NB4 (cell line): ENCODE data around the gene USP12.
"Not testable (repeated sequence)": the region's sequence is repeated elsewhere in the genome, so short reads cannot be mapped to it uniquely, and the experiment has no call there.

Experiments used
- DNase-seq: peaks from one replicate; pipeline ENCODE4 v3.0.0; 2010; ENCODE audit warnings: low read depth
- H3K4me3 ChIP-seq: one replicate; pipeline ENCODE4 v1.5.1; 2011; ENCODE audit warnings: mild to moderate bottlenecking, low read depth, low read length, moderate library complexity
- MYC ChIP-seq: IDR thresholded peaks from 2 replicates; pipeline ENCODE4 v1.6.1; 2011; ENCODE audit warnings: low read depth, low read length
- POLR2A ChIP-seq: IDR thresholded peaks from 2 replicates; pipeline ENCODE4 v1.6.1; 2011; ENCODE audit warnings: mild to moderate bottlenecking; ENCODE audit not compliant: insufficient read length; ENCODE audit errors: extremely low read depth
- TF ChIP-seq, protein P1 (sequence below): IDR thresholded peaks from 2 replicates; pipeline ENCODE4 v1.6.1; 2011; ENCODE audit warnings: low read depth, low read length
- TF ChIP-seq, protein P2 (sequence below): IDR thresholded peaks from one replicate; pipeline ENCODE4 v1.5.1; 2012; ENCODE audit warnings: low read depth, low read length

The USP12 gene

DNA sequence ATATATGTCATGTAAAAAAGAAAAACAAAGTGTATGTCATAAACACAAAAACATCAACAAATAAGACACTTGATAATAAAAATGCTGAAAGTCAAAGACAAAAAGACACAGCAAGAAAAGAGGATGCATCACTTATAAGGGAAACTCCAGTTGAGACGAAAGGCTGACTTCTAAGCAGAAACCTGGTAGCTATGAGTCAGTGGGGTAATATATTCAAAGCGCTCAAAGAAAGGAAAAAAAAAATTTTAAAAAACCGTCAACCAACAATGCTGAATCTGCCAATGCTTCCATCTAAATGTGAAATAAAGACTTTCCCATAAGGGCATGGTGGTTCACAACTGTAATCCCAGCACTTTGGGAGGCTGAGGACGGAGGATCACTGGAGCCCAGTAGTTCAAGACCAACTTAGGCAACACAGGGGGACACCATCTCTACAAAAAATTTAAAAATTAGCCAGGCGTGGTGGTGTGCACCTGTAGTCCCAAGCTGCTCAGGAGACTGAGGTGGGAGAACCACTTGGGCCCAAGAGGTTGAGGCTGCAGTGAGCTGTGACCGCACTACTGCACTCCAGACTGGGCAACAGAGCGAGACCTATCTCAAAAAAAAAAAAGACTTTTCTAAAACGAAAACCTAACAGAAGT lies 24.0 kb downstream of the USP12 start:
- H3K4me3 ChIP-seq = no peak overlapping the region
- DNase-seq = no peak
- no peak for TF ChIP-seq MYC
- TF ChIP-seq, protein P1, sequence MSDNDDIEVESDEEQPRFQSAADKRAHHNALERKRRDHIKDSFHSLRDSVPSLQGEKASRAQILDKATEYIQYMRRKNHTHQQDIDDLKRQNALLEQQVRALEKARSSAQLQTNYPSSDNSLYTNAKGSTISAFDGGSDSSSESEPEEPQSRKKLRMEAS = no peak
- TF ChIP-seq POLR2A = no peak
- TF ChIP-seq, protein P2, sequence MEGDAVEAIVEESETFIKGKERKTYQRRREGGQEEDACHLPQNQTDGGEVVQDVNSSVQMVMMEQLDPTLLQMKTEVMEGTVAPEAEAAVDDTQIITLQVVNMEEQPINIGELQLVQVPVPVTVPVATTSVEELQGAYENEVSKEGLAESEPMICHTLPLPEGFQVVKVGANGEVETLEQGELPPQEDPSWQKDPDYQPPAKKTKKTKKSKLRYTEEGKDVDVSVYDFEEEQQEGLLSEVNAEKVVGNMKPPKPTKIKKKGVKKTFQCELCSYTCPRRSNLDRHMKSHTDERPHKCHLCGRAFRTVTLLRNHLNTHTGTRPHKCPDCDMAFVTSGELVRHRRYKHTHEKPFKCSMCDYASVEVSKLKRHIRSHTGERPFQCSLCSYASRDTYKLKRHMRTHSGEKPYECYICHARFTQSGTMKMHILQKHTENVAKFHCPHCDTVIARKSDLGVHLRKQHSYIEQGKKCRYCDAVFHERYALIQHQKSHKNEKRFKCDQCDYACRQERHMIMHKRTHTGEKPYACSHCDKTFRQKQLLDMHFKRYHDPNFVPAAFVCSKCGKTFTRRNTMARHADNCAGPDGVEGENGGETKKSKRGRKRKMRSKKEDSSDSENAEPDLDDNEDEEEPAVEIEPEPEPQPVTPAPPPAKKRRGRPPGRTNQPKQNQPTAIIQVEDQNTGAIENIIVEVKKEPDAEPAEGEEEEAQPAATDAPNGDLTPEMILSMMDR = no peak

DNA sequence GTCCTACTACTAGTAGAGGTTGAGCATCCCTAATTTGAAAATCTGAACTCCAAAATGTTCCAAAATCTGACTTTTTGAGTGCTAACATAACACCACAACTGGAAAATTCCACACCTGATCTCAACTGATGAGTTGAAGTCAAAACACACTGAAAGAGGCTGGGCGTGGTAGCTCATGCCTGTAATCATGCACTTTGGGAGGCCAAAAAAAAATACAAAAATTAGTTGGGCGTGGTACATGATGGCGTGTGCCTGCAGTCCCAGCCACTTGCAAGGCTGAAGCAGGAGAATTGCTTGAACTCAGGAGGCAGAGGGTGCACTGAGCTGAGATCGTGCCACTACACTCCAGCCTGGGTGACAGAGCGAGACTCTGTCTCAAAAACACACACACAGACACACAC lies 29.9 kb downstream of the USP12 start:
- DNase-seq = no peak
- no peak for TF ChIP-seq POLR2A
- TF ChIP-seq, protein P2 = no peak
- TF ChIP-seq, protein P1 = no peak
- TF ChIP-seq MYC = no peak
- no peak overlapping the region for H3K4me3 ChIP-seq

DNA sequence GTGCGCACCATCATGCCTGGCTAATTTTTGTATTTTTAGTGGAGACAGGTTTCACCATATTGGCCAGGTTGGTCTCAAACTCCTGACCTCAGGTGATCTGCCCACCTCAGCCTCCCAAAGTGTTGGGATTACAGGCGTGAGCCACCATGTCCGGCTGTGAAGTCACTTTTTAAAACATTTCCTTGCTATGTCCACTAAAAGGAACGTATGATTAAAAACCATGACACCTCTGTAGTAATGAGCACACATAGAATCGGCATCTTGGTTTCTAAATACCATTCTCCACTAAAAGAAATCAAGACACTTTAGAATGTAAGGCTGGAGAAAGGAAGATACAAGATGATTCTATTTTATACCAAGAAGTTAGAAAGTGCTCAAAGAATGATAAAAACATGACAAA lies 30.5 kb downstream of the USP12 start:
- not testable (repeated sequence) for H3K4me3 ChIP-seq, DNase-seq

DNA sequence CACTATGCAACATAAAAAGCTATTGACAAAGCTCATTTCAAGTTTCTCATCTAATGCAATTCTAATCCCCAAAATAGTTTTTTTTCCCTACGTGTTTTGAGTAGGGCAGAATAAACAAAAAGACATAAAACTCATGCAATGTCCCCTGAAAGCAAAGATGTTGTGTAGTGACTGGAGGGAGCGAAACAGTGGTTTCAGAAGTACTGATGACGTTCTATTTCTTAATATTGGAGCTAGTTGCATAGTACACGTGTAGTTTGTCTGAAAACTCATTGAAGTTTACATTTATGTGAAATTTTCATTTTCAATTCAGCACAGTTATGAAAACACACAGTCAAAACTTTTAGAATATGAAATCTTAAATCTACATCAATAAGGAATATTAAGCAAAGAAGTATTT lies 31.6 kb downstream of the USP12 start:
- DNase-seq = no peak
- no peak overlapping the region for H3K4me3 ChIP-seq
- TF ChIP-seq MYC = no peak
- TF ChIP-seq, protein P2 = no peak
- no peak for TF ChIP-seq POLR2A
- TF ChIP-seq, protein P1 = no peak

DNA sequence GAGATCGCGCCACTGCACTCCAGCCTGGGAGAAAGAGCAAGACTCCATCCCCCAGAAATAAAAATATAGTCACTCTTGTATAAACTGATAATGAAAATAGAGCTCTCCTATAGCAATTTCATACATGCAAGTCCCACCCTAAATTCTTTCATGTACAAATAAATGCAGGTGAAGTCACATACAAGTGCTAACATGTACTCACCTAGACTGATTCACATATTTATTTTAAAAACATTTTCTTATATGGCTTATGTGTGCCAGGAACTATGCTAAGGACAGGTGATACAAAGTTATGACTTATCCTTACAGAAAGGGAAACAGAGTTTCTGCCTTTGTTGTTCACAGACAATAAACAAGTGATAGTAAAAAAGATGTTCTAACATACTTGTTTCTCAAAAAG lies 32.0 kb downstream of the USP12 start:
- DNase-seq = no peak
- TF ChIP-seq, protein P1 = no peak
- TF ChIP-seq, protein P2 = no peak
- TF ChIP-seq POLR2A (no peak), MYC (no peak)
- no peak overlapping the region for H3K4me3 ChIP-seq

DNA sequence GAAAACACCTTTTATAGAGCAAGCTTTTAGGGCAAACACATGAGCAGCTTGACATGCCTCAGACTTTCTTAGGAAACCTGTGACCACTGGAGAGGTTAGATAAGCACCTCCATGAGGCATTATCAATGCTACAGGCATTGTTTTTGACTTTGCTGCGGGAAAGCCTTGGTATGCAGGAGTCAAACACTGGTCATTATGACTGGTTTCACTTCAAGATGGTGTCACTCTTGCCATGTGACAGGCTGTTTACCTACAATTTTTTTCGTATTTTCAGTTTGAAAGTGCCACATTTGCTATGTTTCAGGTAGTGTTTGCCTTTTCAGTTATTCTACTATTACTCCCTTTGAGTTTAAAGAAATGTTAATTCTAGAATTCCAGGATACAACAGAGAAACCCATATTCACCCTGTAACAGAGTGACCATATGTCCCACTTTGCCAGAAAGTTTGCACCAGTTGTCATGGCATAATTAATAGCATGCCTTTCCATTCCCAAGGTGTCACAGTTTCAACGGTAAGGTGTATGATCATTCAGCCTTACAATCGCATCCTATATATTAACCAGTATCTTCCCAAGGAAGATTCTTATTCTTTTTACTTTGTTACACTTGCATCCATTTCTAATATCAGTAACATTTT lies 33.0 kb downstream of the USP12 start:
- no peak overlapping the region for H3K4me3 ChIP-seq
- TF ChIP-seq, protein P2 = no peak
- TF ChIP-seq MYC (no peak), POLR2A (no peak)
- TF ChIP-seq, protein P1 = no peak
- no peak for DNase-seq
